ENCODE measurements around the gene MINDY2.
"Not testable (repeated sequence)": the region's sequence is repeated elsewhere in the genome, so short reads cannot be mapped to it uniquely, and the experiment has no call there.

Gene MINDY2

GRCh38 chr15:58883926-58884325 lies 112.8 kb downstream of the MINDY2 start:
- not testable (repeated sequence) for DNase-seq (ENCODE audit: low read depth, low spot score)

GRCh38 chr15:58886921-58887320 lies 115.8 kb downstream of the MINDY2 start:
- DNase-seq (ENCODE audit: low read depth, low spot score): no peak

- no peak for DNase-seq (ENCODE audit: low read depth, low spot score)
These were observed 118.3 kb downstream of the MINDY2 start for GRCh38 chr15:58889363-58889762.

GRCh38 chr15:58898150-58898680 lies 127.1 kb downstream of the MINDY2 start:
- no peak for DNase-seq (ENCODE audit: low read depth, low spot score)

- DNase-seq (ENCODE audit: low read depth, low spot score): no peak
These were observed 129.5 kb downstream of the MINDY2 start for GRCh38 chr15:58900631-58901030.

- DNase-seq (ENCODE audit: low read depth, low spot score): no peak
These were observed 137.6 kb downstream of the MINDY2 start for GRCh38 chr15:58908550-58909309.

GRCh38 chr15:58909616-58910015 lies 138.5 kb downstream of the MINDY2 start:
- DNase-seq (ENCODE audit: low read depth, low spot score): no peak

GRCh38 chr15:58910456-58910855 lies 139.4 kb downstream of the MINDY2 start:
- DNase-seq (ENCODE audit: low read depth, low spot score): no peak
